ES-I3 (cell line): ENCODE results near the gene KIF2C.

Experiments
- H3K36me3 ChIP-seq: 2 replicates; pipeline ENCODE4 v1.6.1; 2013; ENCODE audit warnings: mild to moderate bottlenecking, low read length, control low read depth, moderate library complexity; ENCODE audit not compliant: insufficient read depth
- H3K4me1 ChIP-seq: 2 replicates; pipeline ENCODE4 v1.6.1; 2013; ENCODE audit warnings: mild to moderate bottlenecking, control low read depth, low read length; ENCODE audit not compliant: insufficient read depth
- H3K9ac ChIP-seq: 2 replicates; pipeline ENCODE4 v1.6.1; 2013; ENCODE audit warnings: low read depth, mild to moderate bottlenecking, low read length, moderate library complexity
- H3K9me3 ChIP-seq: 2 replicates; pipeline ENCODE4 v1.6.1; 2013; ENCODE audit warnings: mild to moderate bottlenecking, low read length, moderate library complexity; ENCODE audit not compliant: control insufficient read depth, insufficient read depth

Gene KIF2C

GRCh38 chr1:44817307-44817706, 77.7 kb downstream of the KIF2C start:
- peaks cover 10% of the 10 kb centered on the region; the same call in 1 of the 2 replicates for H3K4me1 ChIP-seq
- H3K9me3 ChIP-seq = no peaks in the 10 kb centered on the region
- 0 out of 2 replicates have a peak, but pooled peaks cover 3% of the 10 kb centered on the region for H3K36me3 ChIP-seq
- no peak overlapping the region for H3K9ac ChIP-seq
